ENCODE measurements around the gene TEAD1.

TEAD1 gene

GRCh38 chr11:12963792-12964536, 289.7 kb downstream of the TEAD1 start:
- in situ Hi-C loops (cut with HindIII; ENCODE audit: low sequenced_read_pairs): no loop called here

GRCh38 chr11:12964650-12965049, 290.4 kb downstream of the TEAD1 start:
- in situ Hi-C loops (cut with HindIII; ENCODE audit: low sequenced_read_pairs): no loop called here

DNA sequence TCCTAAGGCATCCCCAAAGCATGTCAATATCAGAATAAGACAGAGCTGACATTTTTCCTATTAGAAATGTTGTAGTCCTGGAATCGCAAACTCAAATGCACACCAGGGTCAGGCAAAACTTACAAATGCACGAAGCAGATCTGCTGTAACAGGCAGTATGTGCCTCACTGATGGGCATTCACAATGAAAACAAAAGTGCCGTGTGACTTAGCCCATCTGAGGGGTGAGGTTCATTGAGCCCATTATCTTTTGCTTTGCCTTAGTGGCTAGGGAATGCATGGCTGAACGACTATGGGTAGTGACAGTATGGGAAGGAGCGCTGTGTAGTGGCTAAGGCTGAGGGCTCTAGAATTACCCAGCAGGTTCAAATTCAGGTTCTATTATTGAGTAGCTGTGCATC, 291.8 kb downstream of the TEAD1 start:
- in situ Hi-C loops (cut with HindIII; ENCODE audit: low sequenced_read_pairs): no loop called here

- in situ Hi-C loops (cut with HindIII; ENCODE audit: low sequenced_read_pairs): no loop called here
Observed at GRCh38 chr11:12968101-12968500, 293.9 kb downstream of the TEAD1 start.

- in situ Hi-C loops (cut with HindIII; ENCODE audit: low sequenced_read_pairs): no loop called here
Observed at GRCh38 chr11:12968826-12969225, 294.6 kb downstream of the TEAD1 start.

GRCh38 chr11:12971955-12972354, 297.7 kb downstream of the TEAD1 start:
- in situ Hi-C loops (cut with HindIII; ENCODE audit: low sequenced_read_pairs): no loop called here

- in situ Hi-C loops (cut with HindIII; ENCODE audit: low sequenced_read_pairs): no loop called here
Observed at GRCh38 chr11:12973528-12974181, 299.4 kb downstream of the TEAD1 start.

- in situ Hi-C loops (cut with HindIII; ENCODE audit: low sequenced_read_pairs): loop anchor here (25.0 kb wide), 1 partner anchor 187 kb away; no protein-coding TSS in a partner anchor
Observed at GRCh38 chr11:12975195-12975594, 301.0 kb downstream of the TEAD1 start.

DNA sequence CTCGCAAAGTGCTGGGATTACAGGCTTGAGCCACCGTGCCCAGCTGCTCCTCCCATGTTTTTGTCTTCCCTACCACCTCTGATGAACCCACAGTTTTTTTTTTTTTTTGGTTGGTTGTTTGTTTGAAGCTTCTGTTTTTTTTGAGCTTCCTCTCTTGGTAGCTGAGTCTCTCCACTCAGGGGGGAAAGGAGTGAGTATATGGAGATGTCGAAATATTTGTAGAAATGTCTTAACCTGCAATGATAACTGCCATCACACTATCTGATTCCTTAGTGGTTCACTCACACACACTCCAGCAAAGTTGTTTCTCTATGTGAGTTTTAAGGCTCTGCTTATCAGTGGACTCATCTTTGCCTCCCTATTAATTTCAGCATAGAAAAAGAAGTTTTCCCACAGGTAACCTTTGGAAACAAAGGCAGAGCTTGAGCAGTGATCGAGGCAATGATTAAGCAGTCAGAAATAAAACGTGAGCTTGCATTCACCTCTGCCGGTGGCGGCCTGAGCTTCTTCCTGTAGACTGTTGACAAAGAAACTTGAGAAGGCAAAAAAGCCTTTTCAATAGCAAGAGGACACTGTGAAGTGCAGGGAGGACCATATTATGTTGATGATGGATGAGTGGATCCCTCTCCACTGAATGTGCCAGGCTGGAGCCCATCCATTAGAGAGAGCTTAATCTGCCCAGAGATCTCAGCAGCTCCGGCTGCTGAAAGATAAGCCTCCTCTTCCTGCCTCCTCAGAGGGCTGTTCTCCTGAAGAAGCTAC, 305.9 kb downstream of the TEAD1 start:
- in situ Hi-C loops (cut with HindIII; ENCODE audit: low sequenced_read_pairs): loop anchor here (25.0 kb wide), 1 partner anchor 182 kb away; no protein-coding TSS in a partner anchor

GRCh38 chr11:12981676-12982522, 307.7 kb downstream of the TEAD1 start:
- in situ Hi-C loops (cut with HindIII; ENCODE audit: low sequenced_read_pairs): loop anchor here (25.0 kb wide), 1 partner anchor 180 kb away; no protein-coding TSS in a partner anchor

- in situ Hi-C loops (cut with HindIII; ENCODE audit: low sequenced_read_pairs): loop anchor here (25.0 kb wide), 1 partner anchor 179 kb away; no protein-coding TSS in a partner anchor
Observed at GRCh38 chr11:12983336-12983735, 309.1 kb downstream of the TEAD1 start.

GRCh38 chr11:12986194-12986898, 312.1 kb downstream of the TEAD1 start:
- in situ Hi-C loops (cut with HindIII; ENCODE audit: low sequenced_read_pairs): loop anchor here (25.0 kb wide), 1 partner anchor 176 kb away; no protein-coding TSS in a partner anchor

DNA sequence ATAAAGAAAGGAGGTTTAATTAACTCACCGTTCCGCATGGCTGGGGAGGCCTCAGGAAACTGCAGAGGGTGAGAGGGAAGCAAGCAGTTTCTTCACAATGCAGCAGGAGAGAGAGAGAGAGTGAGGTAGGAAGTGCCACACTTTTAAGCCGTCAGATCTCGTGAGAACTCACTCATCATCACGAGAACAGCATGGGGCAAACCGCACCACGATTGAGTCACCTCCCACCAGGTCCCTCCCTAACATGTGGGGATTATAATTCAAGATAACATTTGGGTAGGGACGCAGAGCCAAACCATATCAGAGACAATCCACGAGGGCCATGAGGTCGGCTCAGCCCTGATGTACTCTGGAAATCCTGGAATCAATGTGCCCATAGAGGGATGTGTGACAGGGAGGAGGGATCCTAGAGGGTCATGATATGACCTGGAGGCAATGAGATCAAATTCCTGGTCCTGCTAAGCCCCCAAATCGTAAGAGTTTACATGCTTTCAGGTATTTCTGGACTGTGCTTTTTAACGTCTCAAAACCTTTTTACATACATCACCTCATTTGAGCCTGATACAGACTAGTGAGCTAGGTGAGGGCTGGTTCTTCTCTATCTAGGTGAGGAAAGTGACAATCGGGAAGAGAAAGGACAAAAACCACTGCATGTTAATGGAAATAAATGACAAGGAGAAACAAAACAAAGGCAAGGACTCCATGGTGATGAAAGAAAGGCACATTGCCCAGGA, 315.4 kb downstream of the TEAD1 start:
- in situ Hi-C loops (cut with HindIII; ENCODE audit: low sequenced_read_pairs): loop anchor here (25.0 kb wide), 1 partner anchor 173 kb away; no protein-coding TSS in a partner anchor

DNA sequence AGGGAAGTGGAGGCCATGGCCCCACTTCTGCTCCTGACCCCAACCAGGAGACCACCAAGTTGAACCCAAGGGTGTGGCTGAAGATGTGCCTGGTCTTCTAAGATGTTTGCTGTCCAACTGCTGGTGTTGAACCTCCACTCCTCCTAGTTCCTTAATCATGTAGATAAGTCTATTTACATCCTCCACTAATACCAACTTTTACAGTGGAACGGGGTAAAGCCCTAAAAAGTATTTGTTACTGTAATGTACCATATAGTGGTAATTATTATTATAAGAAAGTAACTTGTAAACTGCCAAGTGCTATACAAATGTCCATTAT, 315.9 kb downstream of the TEAD1 start:
- in situ Hi-C loops (cut with HindIII; ENCODE audit: low sequenced_read_pairs): loop anchor here (25.0 kb wide), 1 partner anchor 172 kb away; no protein-coding TSS in a partner anchor

- in situ Hi-C loops (cut with HindIII; ENCODE audit: low sequenced_read_pairs): loop anchor here (25.0 kb wide), 1 partner anchor 171 kb away; no protein-coding TSS in a partner anchor
Observed at GRCh38 chr11:12991426-12991825, 317.2 kb downstream of the TEAD1 start.

GRCh38 chr11:12993626-12994025, 319.4 kb downstream of the TEAD1 start:
- in situ Hi-C loops (cut with HindIII; ENCODE audit: low sequenced_read_pairs): loop anchor here (25.0 kb wide), 1 partner anchor 169 kb away; no protein-coding TSS in a partner anchor

Data from DLD1 (cell line).